C1 segment of cervical spinal cord (tissue), 14 donors: ENCODE measurements around the gene HEPACAM.
"Not testable (repeated sequence)": the region's sequence is repeated elsewhere in the genome, so short reads cannot be mapped to it uniquely, and the experiment has no call there.

Experiments
- DNase-seq, 14 donors: peaks; one replicate each; lab custom pipeline; 2025; lab: John Stamatoyannopoulos, UW

Gene HEPACAM

GRCh38 chr11:124935548-124936514 lies at the start of gene HEPACAM:
Gene HEPACAM, minus strand, starts transcription at chr11:124936047. Its CDS starts 41 bp downstream, at chr11:124936006.
- DNase-seq = peak in 12 of 14 donors; percentile 16 to 86 (median 74)

- no peak for DNase-seq
Observed at GRCh38 chr11:124984512-124984854, 48.6 kb upstream of the HEPACAM start.

- DNase-seq = no peak
Observed at GRCh38 chr11:124983674-124984511, 48.0 kb upstream of the HEPACAM start.

GRCh38 chr11:124982043-124982442 lies 46.2 kb upstream of the HEPACAM start:
- DNase-seq = no peak

- DNase-seq = no peak
Observed at GRCh38 chr11:124978316-124978715, 42.5 kb upstream of the HEPACAM start.

GRCh38 chr11:124977006-124977405 lies 41.2 kb upstream of the HEPACAM start:
- no peak for DNase-seq

GRCh38 chr11:124976531-124976930 lies 40.7 kb upstream of the HEPACAM start:
- no peak for DNase-seq

GRCh38 chr11:124971810-124972209 lies 36.0 kb upstream of the HEPACAM start:
- DNase-seq = no peak

GRCh38 chr11:124970925-124971324 lies 35.1 kb upstream of the HEPACAM start:
- no peak for DNase-seq

- DNase-seq = not testable (repeated sequence)
Observed at GRCh38 chr11:124968197-124968596, 32.4 kb upstream of the HEPACAM start.

- peak in 1 of 14 donors; percentile 4 for DNase-seq
Observed at GRCh38 chr11:124961972-124962609, 26.2 kb upstream of the HEPACAM start.

GRCh38 chr11:124955035-124955434 lies 19.2 kb upstream of the HEPACAM start:
- no peak for DNase-seq

- no peak for DNase-seq
Observed at GRCh38 chr11:124954590-124954955, 18.7 kb upstream of the HEPACAM start.

- peak; percentile 82 to 97 (median 94) for DNase-seq
Observed at GRCh38 chr11:124953753-124954589, 18.1 kb upstream of the HEPACAM start, which contains the start of gene CCDC15. Gene CCDC15, plus strand, starts transcription at chr11:124954202. Its CDS starts 531 bp downstream, at chr11:124954733.

- no peak for DNase-seq
Observed at GRCh38 chr11:124951341-124951740, 15.5 kb upstream of the HEPACAM start.

GRCh38 chr11:124950601-124951330 lies 14.9 kb upstream of the HEPACAM start:
- no peak for DNase-seq

- peak in 11 of 14 donors; percentile 27 to 80 (median 71) for DNase-seq
Observed at GRCh38 chr11:124946735-124947141, 10.9 kb upstream of the HEPACAM start.

- DNase-seq = no peak
Observed at GRCh38 chr11:124945826-124946225, 10.0 kb upstream of the HEPACAM start.

GRCh38 chr11:124944565-124944964 lies 8.7 kb upstream of the HEPACAM start:
- DNase-seq = no peak

- peak in 1 of 14 donors; percentile 28 for DNase-seq
Observed at GRCh38 chr11:124943741-124944140, 7.9 kb upstream of the HEPACAM start.
